Thyroid gland (tissue), 4 donors: Measurements from ENCODE around the gene CEP72.

ENCODE experiments used
- CTCF ChIP-seq, 6 experiments: fragments of 200-600 bp in 3 of 6; fragments of 450-650 bp in 3 of 6; sonication (generic) in 3 of 6; IDR thresholded peaks; one replicate each; pipeline ENCODE4 v1.5.1; 2016 to 2019; ENCODE audit warnings: antibody characterized with exemption in 6 of 6, mild to moderate bottlenecking in 2 of 6, inconsistent platforms in 1 of 6, moderate library complexity in 1 of 6
- POLR2A ChIP-seq, 2 donors: fragments of 450-650 bp; IDR thresholded peaks; one replicate each; pipeline ENCODE4 v1.6.1; 2017; ENCODE audit warnings: antibody characterized with exemption in 2 of 2, mild to moderate bottlenecking in 2 of 2, moderate library complexity in 1 of 2

- no peak for TF ChIP-seq CTCF (IDR thresholded peaks at IDR 0.05)
- TF ChIP-seq POLR2A (IDR thresholded peaks at IDR 0.05), result no peak
These were observed 3.4 kb upstream of the CEP72 start for GRCh38 chr5:608429-609370.
